ENCODE data around the gene UBXN4. TPM values are rescaled to one million over a fixed set of nuclear protein-coding genes. Genes with fewer than 3 reads are reported as not detected.

Gene UBXN4
- total RNA-seq, 2 experiments from 2014 or later: 55.4 to 88.2 TPM

DNA sequence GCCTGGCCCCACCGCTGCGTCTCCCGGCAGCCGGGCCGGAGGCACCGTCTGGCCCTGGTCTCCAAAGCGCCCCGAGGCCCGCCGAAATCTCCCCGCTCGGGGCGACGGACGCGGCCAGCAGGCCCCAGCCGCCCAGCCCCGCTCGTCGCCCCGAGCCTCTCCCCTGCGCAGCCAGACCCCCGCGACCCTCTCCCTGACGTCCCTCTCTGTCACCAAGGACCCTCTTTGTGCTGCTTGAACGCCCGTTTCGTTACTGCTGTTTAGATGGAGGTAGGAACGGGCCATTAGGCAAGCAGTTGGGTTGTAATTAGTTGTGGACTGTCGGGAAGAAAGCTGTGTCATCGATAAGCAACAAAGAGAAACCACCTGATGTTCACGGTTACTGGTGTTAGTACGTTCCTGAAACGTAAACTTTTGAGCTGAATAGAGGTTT is 686 bp downstream of the UBXN4 start:
- intact Hi-C loops (cut with micrococcal nuclease; ENCODE audit: unreplicated experiment): loop anchor here (5.0 kb wide), 3 partner anchors 650 to 1005 kb away; partner anchors contain the start of gene RAB3GAP1
- Histone ChIP-seq H3K9me2 (ENCODE audit: insufficient read depth, low read length) (0 out of 2 replicates have a peak, but pooled peaks cover 3% of the 10 kb centered on the region), H3K9me3 (ENCODE audit: low read length) (no peaks in the 10 kb centered on the region), H3K4me3 (ENCODE audit: low read depth, low read length, poor library complexity, severe bottlenecking) (peak overlapping the region; percentile 91), H3K4me1 (ENCODE audit: insufficient read depth, low read length, poor library complexity, severe bottlenecking) (peaks cover 17% of the 10 kb centered on the region), H3K27ac (ENCODE audit: low read depth, low read length, poor library complexity, severe bottlenecking) (peak overlapping the region; percentile 78), H3K79me2 (ENCODE audit: insufficient read depth, low read depth, low read length) (peaks cover 50% of the 10 kb centered on the region), H2AFZ (ENCODE audit: low read length) (peak overlapping the region; percentile 33; the same call in 1 of the 2 replicates), H4K20me1 (ENCODE audit: insufficient read depth, low read length) (peaks cover 24% of the 10 kb centered on the region), H3K4me2 (ENCODE audit: low read length) (peak overlapping the region; percentile 95), H3K36me3 (ENCODE audit: insufficient read depth, low read length) (peaks cover 35% of the 10 kb centered on the region)
- TF ChIP-seq, protein P1, sequence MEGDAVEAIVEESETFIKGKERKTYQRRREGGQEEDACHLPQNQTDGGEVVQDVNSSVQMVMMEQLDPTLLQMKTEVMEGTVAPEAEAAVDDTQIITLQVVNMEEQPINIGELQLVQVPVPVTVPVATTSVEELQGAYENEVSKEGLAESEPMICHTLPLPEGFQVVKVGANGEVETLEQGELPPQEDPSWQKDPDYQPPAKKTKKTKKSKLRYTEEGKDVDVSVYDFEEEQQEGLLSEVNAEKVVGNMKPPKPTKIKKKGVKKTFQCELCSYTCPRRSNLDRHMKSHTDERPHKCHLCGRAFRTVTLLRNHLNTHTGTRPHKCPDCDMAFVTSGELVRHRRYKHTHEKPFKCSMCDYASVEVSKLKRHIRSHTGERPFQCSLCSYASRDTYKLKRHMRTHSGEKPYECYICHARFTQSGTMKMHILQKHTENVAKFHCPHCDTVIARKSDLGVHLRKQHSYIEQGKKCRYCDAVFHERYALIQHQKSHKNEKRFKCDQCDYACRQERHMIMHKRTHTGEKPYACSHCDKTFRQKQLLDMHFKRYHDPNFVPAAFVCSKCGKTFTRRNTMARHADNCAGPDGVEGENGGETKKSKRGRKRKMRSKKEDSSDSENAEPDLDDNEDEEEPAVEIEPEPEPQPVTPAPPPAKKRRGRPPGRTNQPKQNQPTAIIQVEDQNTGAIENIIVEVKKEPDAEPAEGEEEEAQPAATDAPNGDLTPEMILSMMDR (conservative IDR thresholded peaks at IDR 0.05; ENCODE audit: low read length): 0 out of 2 replicates have a peak, but pooled peaks have one; percentile 15
- TF ChIP-seq EZH2phosphoT487 (IDR thresholded peaks at IDR 0.05; ENCODE audit: borderline replicate concordance, low read depth, low read length): no peak
- BruUV-seq (replicated peaks): no TSS peak
- DNase-seq (ENCODE audit: low spot score): peak; percentile 57
- ChIA-PET CTCF (ENCODE audit: unreplicated experiment) (no interaction called here), POLR2A (interaction anchor here (0.7 to 2.5 kb wide), 4 partner anchors 11 to 53 kb away, joined by 3 to 6 read pairs (median 4); no protein-coding TSS in a partner anchor)

DNA sequence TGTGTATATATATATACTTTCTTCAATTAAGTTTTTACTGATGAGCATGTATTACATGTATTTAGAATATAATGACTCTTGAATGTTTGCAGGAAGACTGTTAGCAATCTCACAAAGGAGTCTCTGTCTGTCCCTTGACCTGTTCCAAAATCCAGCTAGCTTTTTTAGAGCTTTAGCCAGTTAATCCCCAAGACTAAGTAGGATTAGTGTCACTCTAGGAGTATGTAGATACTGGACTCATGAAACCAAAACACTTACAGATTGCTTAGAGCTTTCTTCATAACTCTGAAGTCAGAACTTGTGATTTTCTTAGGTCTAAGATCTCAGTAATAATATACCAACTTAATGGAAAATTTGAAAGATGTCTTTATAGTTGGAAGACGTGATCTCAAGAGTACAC is 2.2 kb downstream of the UBXN4 start:
- ChIA-PET POLR2A (interaction anchor here (1.0 to 2.5 kb wide), 4 partner anchors 12 to 692 kb away, joined by 3 to 6 read pairs (median 4); partner anchors contain the start of gene RAB3GAP1), CTCF (ENCODE audit: unreplicated experiment) (no interaction called here)
- Histone ChIP-seq H2AFZ (ENCODE audit: low read length) (no peak overlapping the region), H3K4me2 (ENCODE audit: low read length) (peak overlapping the region; percentile 95), H3K4me3 (ENCODE audit: low read depth, low read length, poor library complexity, severe bottlenecking) (peak overlapping the region; percentile 91), H3K79me2 (ENCODE audit: insufficient read depth, low read depth, low read length) (peaks cover 52% of the 10 kb centered on the region), H4K20me1 (ENCODE audit: insufficient read depth, low read length) (peaks cover 24% of the 10 kb centered on the region), H3K36me3 (ENCODE audit: insufficient read depth, low read length) (peaks cover 46% of the 10 kb centered on the region), H3K9me3 (ENCODE audit: low read length) (no peaks in the 10 kb centered on the region), H3K4me1 (ENCODE audit: insufficient read depth, low read length, poor library complexity, severe bottlenecking) (peaks cover 17% of the 10 kb centered on the region), H3K9me2 (ENCODE audit: insufficient read depth, low read length) (0 out of 2 replicates have a peak, but pooled peaks cover 3% of the 10 kb centered on the region), H3K27ac (ENCODE audit: low read depth, low read length, poor library complexity, severe bottlenecking) (no peak overlapping the region)
- no peak for TF ChIP-seq EZH2phosphoT487 (IDR thresholded peaks at IDR 0.05; ENCODE audit: borderline replicate concordance, low read depth, low read length)
- intact Hi-C loops (cut with micrococcal nuclease; ENCODE audit: unreplicated experiment): loop anchor here (5.0 kb wide), 3 partner anchors 648 to 1007 kb away; partner anchors contain the start of gene RAB3GAP1
- DNase-seq (ENCODE audit: low spot score): no peak
- BruUV-seq (replicated peaks): no TSS peak

DNA sequence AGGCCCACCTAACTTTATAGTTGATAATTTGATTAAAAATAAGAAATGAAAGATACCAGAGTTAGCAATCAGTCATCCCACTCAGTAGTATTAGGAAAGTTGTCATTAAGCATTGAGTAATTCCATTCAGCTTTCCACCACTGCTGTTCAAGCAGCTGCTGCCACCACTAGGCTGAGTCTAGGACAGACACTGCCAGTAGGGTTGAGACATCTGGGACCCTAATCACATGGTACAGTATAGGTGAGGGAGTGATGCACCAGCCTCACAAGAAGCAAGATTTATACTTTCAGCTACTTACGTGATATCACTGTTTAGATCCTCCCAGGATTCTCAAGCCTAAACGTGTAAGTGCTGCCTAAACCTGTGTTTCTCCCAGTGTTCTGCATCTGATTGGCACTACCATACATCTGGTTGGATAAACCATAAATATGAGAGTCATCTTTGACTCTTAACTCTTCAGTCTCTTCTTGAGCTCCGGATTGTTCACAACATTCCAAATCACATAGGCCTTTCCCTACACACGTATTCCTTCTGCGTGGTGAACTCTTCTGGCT is 3.2 kb downstream of the UBXN4 start:
- CTCF ChIA-PET (ENCODE audit: unreplicated experiment): no interaction called here
- peaks cover 52% of the 10 kb centered on the region for H3K79me2 ChIP-seq (ENCODE audit: insufficient read depth, low read depth, low read length)
- no peak overlapping the region for H2AFZ ChIP-seq (ENCODE audit: low read length)
- peaks cover 24% of the 10 kb centered on the region for H4K20me1 ChIP-seq (ENCODE audit: insufficient read depth, low read length)
- POLR2A ChIA-PET: interaction anchor here (0.6 to 2.5 kb wide), 6 partner anchors 16 to 657 kb away, joined by 3 to 8 read pairs (median 4); no protein-coding TSS in a partner anchor
- peaks cover 55% of the 10 kb centered on the region for H3K36me3 ChIP-seq (ENCODE audit: insufficient read depth, low read length)
- peaks cover 17% of the 10 kb centered on the region for H3K4me1 ChIP-seq (ENCODE audit: insufficient read depth, low read length, poor library complexity, severe bottlenecking)
- H3K4me2 ChIP-seq (ENCODE audit: low read length): peak overlapping the region; percentile 95
- BruUV-seq (replicated peaks): no TSS peak
- no peak overlapping the region for H3K27ac ChIP-seq (ENCODE audit: low read depth, low read length, poor library complexity, severe bottlenecking)
- TF ChIP-seq EZH2phosphoT487 (IDR thresholded peaks at IDR 0.05; ENCODE audit: borderline replicate concordance, low read depth, low read length): no peak
- TF ChIP-seq, protein P1 (conservative IDR thresholded peaks at IDR 0.05; ENCODE audit: low read length): peak; percentile 79
- 0 out of 2 replicates have a peak, but pooled peaks cover 3% of the 10 kb centered on the region for H3K9me2 ChIP-seq (ENCODE audit: insufficient read depth, low read length)
- intact Hi-C loops (cut with micrococcal nuclease; ENCODE audit: unreplicated experiment): loop anchor here (5.0 kb wide), 3 partner anchors 647 to 1008 kb away; partner anchors contain the start of gene RAB3GAP1
- DNase-seq (ENCODE audit: low spot score): peak; percentile 65
- H3K9me3 ChIP-seq (ENCODE audit: low read length): no peaks in the 10 kb centered on the region
- peak overlapping the region; percentile 91 for H3K4me3 ChIP-seq (ENCODE audit: low read depth, low read length, poor library complexity, severe bottlenecking)

Data from OCI-LY7 (cell line).